ENCODE measurements around the gene CCL2.

DNA sequence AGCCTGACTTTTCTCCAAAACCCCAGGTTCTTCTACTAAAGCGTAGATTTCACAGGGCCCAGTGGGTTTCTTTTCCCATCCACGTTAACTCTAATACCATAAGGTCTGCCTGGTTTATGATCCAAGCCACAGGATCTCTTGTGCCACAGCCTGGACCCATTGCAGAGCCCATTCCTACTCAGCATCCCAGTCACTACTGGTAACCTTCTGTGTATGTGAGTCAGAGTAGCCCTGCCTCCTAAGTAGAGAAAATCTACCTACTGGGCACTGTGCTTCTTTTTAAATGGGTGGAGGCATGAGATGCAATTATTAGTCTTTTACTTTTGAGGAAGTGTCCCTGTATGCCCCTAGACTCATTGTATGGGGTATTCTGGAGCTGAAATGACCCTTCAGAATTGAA, 43.9 kb downstream of the CCL2 start:
- no peak for TF ChIP-seq POLR2A (IDR thresholded peaks at IDR 0.05; ENCODE audit: borderline replicate concordance, extremely low read depth, insufficient read depth, insufficient read length)
- TF ChIP-seq, protein P1, sequence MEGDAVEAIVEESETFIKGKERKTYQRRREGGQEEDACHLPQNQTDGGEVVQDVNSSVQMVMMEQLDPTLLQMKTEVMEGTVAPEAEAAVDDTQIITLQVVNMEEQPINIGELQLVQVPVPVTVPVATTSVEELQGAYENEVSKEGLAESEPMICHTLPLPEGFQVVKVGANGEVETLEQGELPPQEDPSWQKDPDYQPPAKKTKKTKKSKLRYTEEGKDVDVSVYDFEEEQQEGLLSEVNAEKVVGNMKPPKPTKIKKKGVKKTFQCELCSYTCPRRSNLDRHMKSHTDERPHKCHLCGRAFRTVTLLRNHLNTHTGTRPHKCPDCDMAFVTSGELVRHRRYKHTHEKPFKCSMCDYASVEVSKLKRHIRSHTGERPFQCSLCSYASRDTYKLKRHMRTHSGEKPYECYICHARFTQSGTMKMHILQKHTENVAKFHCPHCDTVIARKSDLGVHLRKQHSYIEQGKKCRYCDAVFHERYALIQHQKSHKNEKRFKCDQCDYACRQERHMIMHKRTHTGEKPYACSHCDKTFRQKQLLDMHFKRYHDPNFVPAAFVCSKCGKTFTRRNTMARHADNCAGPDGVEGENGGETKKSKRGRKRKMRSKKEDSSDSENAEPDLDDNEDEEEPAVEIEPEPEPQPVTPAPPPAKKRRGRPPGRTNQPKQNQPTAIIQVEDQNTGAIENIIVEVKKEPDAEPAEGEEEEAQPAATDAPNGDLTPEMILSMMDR (IDR thresholded peaks at IDR 0.05 in 2 of 3, conservative IDR thresholded peaks at IDR 0.05 in 1 of 3; ENCODE audit: borderline replicate concordance in 1 of 3, insufficient read depth in 1 of 3, low read depth in 2 of 3, low read length in 2 of 3) = no peak
- TF ChIP-seq JUND (IDR thresholded peaks at IDR 0.05) = no peak

Data from HCT116 (cell line).